OCI-LY7 (cell line): Measurements from ENCODE around the gene ZGPAT. TPM values are rescaled to one million over a fixed set of nuclear protein-coding genes. Genes with fewer than 3 reads are reported as not detected.

Experiments used
- BruUV-seq: library from RNA; stranded (reverse); fragments of 400-500 nt; replicated peaks from 2 replicates; lab custom pipeline; 2021; lab: Mats Ljungman, UMichigan
- CTCF ChIA-PET: fragments of 300-600 bp; sonication (Branson Sonifier 250); formaldehyde crosslinking; loops from one replicate; lab custom pipeline; 2022; ENCODE audit warnings: antibody characterized with exemption; ENCODE audit not compliant: unreplicated experiment; lab: Charles Lee
- POLR2A ChIA-PET: fragments of 300-600 bp; sonication (Branson Sonifier 250); formaldehyde crosslinking; loops from one replicate; lab custom pipeline; 2022; ENCODE audit warnings: antibody characterized with exemption; lab: Charles Lee
- DNase-seq: peaks from one replicate; pipeline ENCODE4 v3.0.0-alpha.2; 2015; ENCODE audit warnings: low spot score
- H2AFZ ChIP-seq: fragments of 200-600 bp; sonication (generic), shearing (Covaris generic); 2 replicates; pipeline ENCODE4 v1.6.1; 2014; ENCODE audit warnings: mild to moderate bottlenecking, antibody characterized with exemption, low read length, moderate library complexity
- H3K27ac ChIP-seq: fragments of 200-600 bp; sonication (generic); 2 replicates; pipeline ENCODE4 v1.5.1; 2014; ENCODE audit warnings: mixed run types, low read depth, mild to moderate bottlenecking, moderate library complexity, low read length, inconsistent platforms; ENCODE audit not compliant: poor library complexity, severe bottlenecking
- H3K36me3 ChIP-seq: fragments of 200-600 bp; sonication (generic); 2 replicates; pipeline ENCODE4 v1.6.1; 2014; ENCODE audit warnings: mild to moderate bottlenecking, antibody characterized with exemption, low read length, moderate library complexity, mixed read lengths; ENCODE audit not compliant: insufficient read depth
- H3K4me1 ChIP-seq: fragments of 200-600 bp; sonication (generic); 2 replicates; pipeline ENCODE4 v1.5.1; 2014; ENCODE audit warnings: mild to moderate bottlenecking, low read length; ENCODE audit not compliant: insufficient read depth, poor library complexity, severe bottlenecking
- H3K4me2 ChIP-seq: fragments of 200-600 bp; sonication (generic); 2 replicates; pipeline ENCODE4 v1.6.1; 2014; ENCODE audit warnings: mild to moderate bottlenecking, low read length
- H3K4me3 ChIP-seq: fragments of 200-600 bp; sonication (generic); 2 replicates; pipeline ENCODE4 v1.5.1; 2014; ENCODE audit warnings: mild to moderate bottlenecking, low read depth, low read length; ENCODE audit not compliant: poor library complexity, severe bottlenecking
- H3K79me2 ChIP-seq: fragments of 200-600 bp; sonication (generic); 2 replicates; pipeline ENCODE4 v1.6.1; 2016; ENCODE audit warnings: low read depth, mild to moderate bottlenecking, low read length, moderate library complexity, mixed read lengths; ENCODE audit not compliant: insufficient read depth
- H3K9me2 ChIP-seq: fragments of 200-600 bp; sonication (generic); 2 replicates; pipeline ENCODE4 v1.6.1; 2016; ENCODE audit warnings: mild to moderate bottlenecking, low read length, mixed read lengths; ENCODE audit not compliant: insufficient read depth
- H3K9me3 ChIP-seq: fragments of 200-600 bp; sonication (generic); 2 replicates; pipeline ENCODE4 v1.6.1; 2014; ENCODE audit warnings: mild to moderate bottlenecking, mixed run types, low read length, mixed read lengths
- H4K20me1 ChIP-seq: fragments of 200-600 bp; sonication (generic); 2 replicates; pipeline ENCODE4 v1.6.1; 2014; ENCODE audit warnings: mild to moderate bottlenecking, antibody characterized with exemption, low read length, moderate library complexity, mixed read lengths; ENCODE audit not compliant: insufficient read depth
- EZH2phosphoT487 ChIP-seq: fragments of 200-600 bp; sonication (generic); IDR thresholded peaks from 2 replicates; pipeline ENCODE4 v1.6.1; 2018; ENCODE audit warnings: low read depth, borderline replicate concordance, mild to moderate bottlenecking, mixed run types, antibody characterized with exemption, low read length, moderate library complexity, mixed read lengths
- intact Hi-C: fragments of 100-400 bp; cut with micrococcal nuclease; formaldehyde crosslinking; loops from one replicate; pipeline ENCODE4 v1.10.0; 2022; ENCODE audit not compliant: unreplicated experiment
- total RNA-seq, 2 experiments: library from RNA; depleted of rRNA in 1 of 2; stranded (reverse); fragments of >200 nt in 1 of 2; shearing (Covaris generic) in 1 of 2; gene quantifications; 2 replicates each; pipeline ENCODE4 v1.2.3, GENCODE V29; 2014 to 2022
- TF ChIP-seq, protein P1 (sequence below): fragments of 200-600 bp; sonication (generic); conservative IDR thresholded peaks from 2 replicates; pipeline ENCODE4 v1.5.1; 2014; ENCODE audit warnings: mild to moderate bottlenecking, antibody characterized with exemption, low read length, moderate library complexity, mixed read lengths

ZGPAT gene
- total RNA-seq, 2 experiments from 2014 or later: 43.9 to 55.4 TPM

DNA sequence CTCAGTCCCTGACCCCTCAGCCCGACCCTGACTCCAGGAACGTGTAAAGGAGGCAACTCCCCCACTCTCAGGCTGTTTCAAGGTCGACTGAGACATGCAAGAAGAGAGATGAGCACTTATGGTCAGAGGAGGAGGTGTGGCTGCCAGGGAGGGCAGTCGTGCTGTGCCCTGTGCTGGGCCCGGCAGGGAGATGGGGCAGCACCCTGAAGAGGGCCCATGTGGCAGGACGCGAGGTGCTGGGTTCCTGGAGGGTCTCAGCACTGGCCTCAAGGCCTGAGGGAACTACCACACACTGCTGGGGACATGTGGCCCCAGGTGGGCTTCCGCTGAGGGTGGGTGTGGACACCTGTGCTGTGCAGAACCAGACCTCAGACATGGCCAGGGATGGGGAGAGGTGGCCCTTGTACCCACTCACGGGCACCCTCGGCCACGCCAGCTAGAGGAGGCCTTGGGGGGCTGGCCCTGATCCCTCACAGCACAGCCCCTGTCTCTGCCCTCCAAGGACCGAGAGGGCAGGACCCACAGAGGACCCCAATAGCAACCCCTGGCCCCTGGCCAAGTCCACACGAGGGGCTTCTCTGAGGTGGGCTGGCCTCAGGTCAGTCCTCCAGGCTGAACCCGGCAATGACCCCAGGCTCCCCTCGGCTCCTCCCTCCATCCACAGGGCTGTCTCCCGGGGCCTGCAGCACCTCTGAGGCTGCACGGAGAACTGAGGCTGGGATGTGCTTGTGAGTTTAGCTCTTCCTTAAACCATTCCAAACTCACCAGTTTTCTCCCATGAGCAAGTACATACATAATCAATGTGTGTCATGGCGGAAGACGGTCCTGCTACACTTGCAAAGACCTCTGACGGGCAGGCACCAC lies 40.5 kb downstream of the ZGPAT start:
- Histone ChIP-seq H3K9me2 (no peaks in the 10 kb centered on the region), H3K4me2 (peak overlapping the region; percentile 49), H3K4me1 (peaks cover 28% of the 10 kb centered on the region), H4K20me1 (no peaks in the 10 kb centered on the region), H3K27ac (peak overlapping the region; percentile 60), H3K36me3 (peaks cover 10% of the 10 kb centered on the region; the same call in 1 of the 2 replicates), H3K4me3 (no peak overlapping the region), H2AFZ (peak overlapping the region; percentile 40; the same call in 1 of the 2 replicates), H3K79me2 (no peaks in the 10 kb centered on the region), H3K9me3 (no peaks in the 10 kb centered on the region)
- TF ChIP-seq, protein P1, sequence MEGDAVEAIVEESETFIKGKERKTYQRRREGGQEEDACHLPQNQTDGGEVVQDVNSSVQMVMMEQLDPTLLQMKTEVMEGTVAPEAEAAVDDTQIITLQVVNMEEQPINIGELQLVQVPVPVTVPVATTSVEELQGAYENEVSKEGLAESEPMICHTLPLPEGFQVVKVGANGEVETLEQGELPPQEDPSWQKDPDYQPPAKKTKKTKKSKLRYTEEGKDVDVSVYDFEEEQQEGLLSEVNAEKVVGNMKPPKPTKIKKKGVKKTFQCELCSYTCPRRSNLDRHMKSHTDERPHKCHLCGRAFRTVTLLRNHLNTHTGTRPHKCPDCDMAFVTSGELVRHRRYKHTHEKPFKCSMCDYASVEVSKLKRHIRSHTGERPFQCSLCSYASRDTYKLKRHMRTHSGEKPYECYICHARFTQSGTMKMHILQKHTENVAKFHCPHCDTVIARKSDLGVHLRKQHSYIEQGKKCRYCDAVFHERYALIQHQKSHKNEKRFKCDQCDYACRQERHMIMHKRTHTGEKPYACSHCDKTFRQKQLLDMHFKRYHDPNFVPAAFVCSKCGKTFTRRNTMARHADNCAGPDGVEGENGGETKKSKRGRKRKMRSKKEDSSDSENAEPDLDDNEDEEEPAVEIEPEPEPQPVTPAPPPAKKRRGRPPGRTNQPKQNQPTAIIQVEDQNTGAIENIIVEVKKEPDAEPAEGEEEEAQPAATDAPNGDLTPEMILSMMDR: no peak
- no peak for TF ChIP-seq EZH2phosphoT487
- intact Hi-C loops: no loop called here
- CTCF ChIA-PET: no interaction called here
- POLR2A ChIA-PET: interaction anchor here (1.0 kb wide), 1 partner anchor 12 kb away, joined by 4 read pairs; the partner anchor contains the start of gene LIME1
- BruUV-seq: no TSS peak
- no peak for DNase-seq

DNA sequence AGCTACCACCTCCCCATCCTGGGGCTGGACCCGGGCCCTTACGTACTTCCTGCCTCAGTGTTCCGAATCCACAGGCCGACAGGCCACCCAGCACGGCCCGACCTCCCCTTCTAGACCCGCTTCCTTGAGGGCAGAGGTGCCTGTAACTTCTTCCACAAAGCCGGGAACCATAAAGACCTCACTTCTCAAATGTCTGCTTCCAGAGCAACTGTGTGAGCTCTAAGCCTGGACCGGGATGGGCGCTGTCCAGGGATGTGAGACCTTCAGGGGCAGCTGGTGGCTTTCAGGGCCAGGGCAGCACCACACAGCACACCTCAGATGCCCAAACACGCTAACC lies 41.1 kb downstream of the ZGPAT start:
- Histone ChIP-seq H3K9me3 (no peaks in the 10 kb centered on the region), H2AFZ (no peak overlapping the region), H4K20me1 (no peaks in the 10 kb centered on the region), H3K36me3 (peaks cover 4% of the 10 kb centered on the region; the same call in 1 of the 2 replicates), H3K4me1 (peaks cover 28% of the 10 kb centered on the region), H3K4me3 (no peak overlapping the region), H3K79me2 (no peaks in the 10 kb centered on the region), H3K9me2 (no peaks in the 10 kb centered on the region), H3K27ac (no peak overlapping the region), H3K4me2 (no peak overlapping the region)
- TF ChIP-seq EZH2phosphoT487: no peak
- TF ChIP-seq, protein P1: no peak
- BruUV-seq: no TSS peak
- intact Hi-C loops: no loop called here
- ChIA-PET CTCF (no interaction called here), POLR2A (no interaction called here)
- no peak for DNase-seq
